Astrocyte (in vitro differentiated cells and primary cell): ENCODE results near the gene DIRAS3. TPM values are rescaled to one million over a fixed set of nuclear protein-coding genes. Genes with fewer than 3 reads are reported as not detected.

Experiments
- DNase-seq: peaks from one replicate; pipeline ENCODE4 v3.0.0-alpha.2; 2010; ENCODE audit warnings: low read depth
- FAIRE-seq: peaks from 2 replicates; lab custom pipeline; 2011; peaks lifted over from hg19 to GRCh38; lab: Jason Lieb, UNC
- H2AFZ ChIP-seq: 2 replicates; pipeline ENCODE4 v1.6.0; 2012; ENCODE audit warnings: low read depth, low read length, inconsistent platforms
- H3K27ac ChIP-seq: 2 replicates; pipeline ENCODE4 v1.5.1; 2011; ENCODE audit warnings: low read depth, low read length, inconsistent platforms
- H3K27me3 ChIP-seq: 2 replicates; pipeline ENCODE4 v1.6.0; 2011; ENCODE audit warnings: low read length, inconsistent platforms; ENCODE audit not compliant: insufficient read depth
- H3K36me3 ChIP-seq: 2 replicates; pipeline ENCODE4 v1.5.1; 2011; ENCODE audit warnings: low read length, inconsistent platforms; ENCODE audit not compliant: insufficient read depth
- H3K4me1 ChIP-seq: 2 replicates; pipeline ENCODE4 v1.5.1; 2011; ENCODE audit warnings: low read length, inconsistent platforms; ENCODE audit not compliant: insufficient read depth
- H3K4me2 ChIP-seq: 2 replicates; pipeline ENCODE4 v1.6.0; 2012; ENCODE audit warnings: low read length, inconsistent platforms
- H3K4me3 ChIP-seq: 2 replicates; pipeline ENCODE4 v1.5.1; 2011; ENCODE audit warnings: low read depth, mild to moderate bottlenecking, low read length, inconsistent platforms; ENCODE audit not compliant: insufficient read depth
- H3K79me2 ChIP-seq: 2 replicates; pipeline ENCODE4 v1.6.0; 2012; ENCODE audit warnings: mild to moderate bottlenecking, low read length, inconsistent platforms; ENCODE audit not compliant: insufficient read depth
- H3K9ac ChIP-seq: 2 replicates; pipeline ENCODE4 v1.6.0; 2012; ENCODE audit warnings: mild to moderate bottlenecking, low read length, inconsistent platforms
- H3K9me3 ChIP-seq: 2 replicates; pipeline ENCODE4 v1.5.1; 2012; ENCODE audit warnings: low read depth, mild to moderate bottlenecking, low read length, inconsistent platforms; ENCODE audit not compliant: insufficient read depth
- H4K20me1 ChIP-seq: 2 replicates; pipeline ENCODE4 v1.6.0; 2012; ENCODE audit warnings: low read length, inconsistent platforms; ENCODE audit not compliant: insufficient read depth
- H3K27ac Mint-ChIP-seq: one replicate; pipeline ENCODE4 v1.8.0; 2021; ENCODE audit warnings: mild to moderate bottlenecking, mixed read lengths; ENCODE audit not compliant: unreplicated experiment
- H3K27me3 Mint-ChIP-seq: one replicate; pipeline ENCODE4 v1.8.0; 2021; ENCODE audit warnings: low read depth, mixed read lengths; ENCODE audit not compliant: unreplicated experiment
- H3K36me3 Mint-ChIP-seq: one replicate; pipeline ENCODE4 v1.8.0; 2021; ENCODE audit warnings: low read depth, mixed read lengths; ENCODE audit not compliant: unreplicated experiment
- H3K4me1 Mint-ChIP-seq: one replicate; pipeline ENCODE4 v1.8.0; 2021; ENCODE audit warnings: low read depth, mixed read lengths; ENCODE audit not compliant: unreplicated experiment
- H3K4me3 Mint-ChIP-seq: one replicate; pipeline ENCODE4 v1.8.0; 2021; ENCODE audit warnings: mild to moderate bottlenecking, moderate library complexity, mixed read lengths; ENCODE audit not compliant: unreplicated experiment
- H3K9me3 Mint-ChIP-seq: one replicate; pipeline ENCODE4 v1.8.0; 2021; ENCODE audit warnings: mild to moderate bottlenecking, mixed read lengths; ENCODE audit not compliant: unreplicated experiment
- CTCF ChIP-seq: IDR thresholded peaks from 2 replicates; pipeline ENCODE4 v1.5.1; 2011; ENCODE audit warnings: low read depth, mild to moderate bottlenecking, inconsistent platforms, low read length, moderate library complexity; ENCODE audit not compliant: insufficient read depth
- EZH2 ChIP-seq: IDR thresholded peaks from 2 replicates; pipeline ENCODE4 v1.6.1; 2012; ENCODE audit warnings: mild to moderate bottlenecking, low read length, inconsistent platforms; ENCODE audit not compliant: insufficient read depth
- total RNA-seq: library from RNA; stranded (reverse); gene quantifications from 2 replicates; pipeline ENCODE4 v1.2.1, GENCODE V29; 2021

DIRAS3 gene
- total RNA-seq, 1 donor from 2014 or later = 0.52 TPM

- Histone ChIP-seq H3K79me2 (no peaks in the 10 kb centered on the region), H3K27me3 (no peaks in the 10 kb centered on the region), H4K20me1 (no peaks in the 10 kb centered on the region), H3K4me2 (no peak overlapping the region), H3K36me3 (no peaks in the 10 kb centered on the region), H3K9ac (no peak overlapping the region), H3K9me3 (no peaks in the 10 kb centered on the region), H3K27ac (no peak overlapping the region), H2AFZ (no peak overlapping the region), H3K4me1 (no peaks in the 10 kb centered on the region), H3K4me3 (no peak overlapping the region)
- Mint-ChIP-seq H3K9me3 (peaks cover 4% of the 10 kb centered on the region), H3K4me1 (no peaks in the 10 kb centered on the region), H3K27me3 (no peaks in the 10 kb centered on the region), H3K4me3 (no peak overlapping the region), H3K36me3 (no peaks in the 10 kb centered on the region), H3K27ac (no peak overlapping the region)
- no peak for DNase-seq
- TF ChIP-seq CTCF = no peak
- no peak for TF ChIP-seq EZH2
- FAIRE-seq = no peak
These were observed 6.6 kb upstream of the DIRAS3 start for GRCh38 chr1:68057050-68057449.

- Histone ChIP-seq H3K9ac (peak overlapping the region; percentile 73), H2AFZ (peak overlapping the region; percentile 78), H3K27me3 (no peaks in the 10 kb centered on the region), H3K27ac (no peak overlapping the region), H3K36me3 (no peaks in the 10 kb centered on the region), H4K20me1 (no peaks in the 10 kb centered on the region), H3K4me2 (peak overlapping the region; percentile 87), H3K9me3 (no peaks in the 10 kb centered on the region), H3K4me3 (peak overlapping the region; percentile 70), H3K4me1 (no peaks in the 10 kb centered on the region), H3K79me2 (no peaks in the 10 kb centered on the region)
- H3K4me1 Mint-ChIP-seq = no peaks in the 10 kb centered on the region
- peak; percentile 69 for DNase-seq
- no peaks in the 10 kb centered on the region for H3K9me3 Mint-ChIP-seq
- H3K27me3 Mint-ChIP-seq = peaks cover 9% of the 10 kb centered on the region
- TF ChIP-seq EZH2 = no peak
- peak; percentile 35 for TF ChIP-seq CTCF
- H3K27ac Mint-ChIP-seq = no peak overlapping the region
- H3K36me3 Mint-ChIP-seq = no peaks in the 10 kb centered on the region
- no peak for FAIRE-seq
- peak overlapping the region; percentile 77 for H3K4me3 Mint-ChIP-seq
These were observed 1.0 kb upstream of the DIRAS3 start for GRCh38 chr1:68051475-68051874.

- Histone ChIP-seq H3K79me2 (no peaks in the 10 kb centered on the region), H3K4me2 (peak overlapping the region; percentile 65), H3K36me3 (no peaks in the 10 kb centered on the region), H3K27me3 (no peaks in the 10 kb centered on the region), H3K4me3 (no peak overlapping the region), H3K4me1 (no peaks in the 10 kb centered on the region), H3K9me3 (no peaks in the 10 kb centered on the region), H4K20me1 (no peaks in the 10 kb centered on the region), H2AFZ (no peak overlapping the region), H3K9ac (no peak overlapping the region), H3K27ac (no peak overlapping the region)
- Mint-ChIP-seq H3K27ac (no peak overlapping the region), H3K4me3 (no peak overlapping the region), H3K36me3 (no peaks in the 10 kb centered on the region), H3K4me1 (no peaks in the 10 kb centered on the region), H3K27me3 (peaks cover 10% of the 10 kb centered on the region), H3K9me3 (no peaks in the 10 kb centered on the region)
- DNase-seq (no peak), FAIRE-seq (no peak)
- TF ChIP-seq EZH2 (no peak), CTCF (no peak)
These were observed 2.8 kb downstream of the DIRAS3 start for GRCh38 chr1:68047659-68048026.
